ENCODE results near the gene DUSP15.

DNA sequence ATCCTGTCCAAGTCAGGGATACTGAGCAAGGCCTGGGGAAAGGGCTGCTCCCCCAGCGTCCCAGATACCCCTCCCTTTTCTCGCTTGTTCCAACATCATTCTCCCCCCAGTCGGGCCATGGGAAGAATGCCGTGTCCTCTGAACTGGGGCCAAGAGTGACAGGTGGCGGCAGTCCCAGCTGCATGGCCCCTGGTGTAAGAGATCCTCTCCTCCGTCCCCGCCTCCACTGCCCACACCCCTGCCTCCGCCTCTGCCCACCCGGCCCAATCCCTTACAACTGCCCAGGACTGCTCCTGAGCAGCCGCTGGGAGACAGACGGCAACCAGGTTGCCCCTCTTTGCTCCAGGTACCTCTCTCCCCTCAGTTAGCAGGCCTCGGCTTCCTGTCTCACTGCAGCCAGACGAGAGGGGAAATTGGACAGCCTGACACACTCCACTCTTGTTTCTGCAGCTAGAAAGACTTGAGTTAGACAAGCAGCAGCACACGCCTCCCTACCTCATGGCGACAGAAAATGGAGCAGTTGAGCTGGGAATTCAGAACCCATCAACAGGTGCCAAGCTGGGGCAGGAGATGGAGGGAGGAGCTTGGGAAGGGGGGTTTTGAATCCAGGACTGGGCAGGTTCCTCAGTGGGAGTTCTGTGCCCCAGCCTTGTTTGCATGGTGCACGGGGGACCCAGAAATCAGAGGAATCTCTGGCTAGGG is 51.1 kb downstream of the DUSP15 start, which contains the start of gene MYLK2:
- TF ChIP-seq POLR2A (IDR thresholded peaks at IDR 0.05; ENCODE audit: low read length) (no peak), GATA1 (IDR thresholded peaks at IDR 0.05; ENCODE audit: low read depth, low read length) (no peak)

Data from erythroblast (primary cell).